ENCODE results near the gene GGT5.
"Not testable (repeated sequence)": the region's sequence is repeated elsewhere in the genome, so short reads cannot be mapped to it uniquely, and the experiment has no call there.

GGT5 gene

DNA sequence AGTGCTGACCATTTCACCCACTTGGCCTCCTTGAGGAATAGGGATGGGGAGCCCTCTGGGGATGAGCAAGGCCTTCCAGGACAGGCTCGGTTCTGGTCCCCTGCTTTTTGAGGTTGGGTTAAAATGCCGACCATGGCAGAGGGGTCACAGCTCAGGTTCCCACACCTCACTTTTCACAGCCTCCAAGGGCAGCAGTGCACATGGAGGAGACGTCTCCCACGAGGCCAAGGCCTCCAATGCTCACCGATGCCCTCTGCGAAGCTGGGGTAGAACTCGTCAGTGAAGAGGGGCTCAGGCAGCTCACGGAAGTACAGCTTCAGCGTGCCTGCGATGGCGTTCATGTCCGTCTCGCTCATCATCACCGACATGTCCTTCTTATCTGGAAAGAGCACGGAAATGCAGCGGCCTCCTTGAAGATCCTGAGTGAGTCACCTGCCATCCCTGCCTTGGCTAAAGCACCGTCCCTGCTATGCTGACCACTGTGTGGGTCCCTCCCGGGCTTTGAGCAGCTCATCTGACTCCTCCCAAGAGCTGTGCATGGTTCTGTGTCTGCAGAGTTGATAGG lies 17.4 kb upstream of the GGT5 start:
- not testable (repeated sequence) for DNase-seq

DNA sequence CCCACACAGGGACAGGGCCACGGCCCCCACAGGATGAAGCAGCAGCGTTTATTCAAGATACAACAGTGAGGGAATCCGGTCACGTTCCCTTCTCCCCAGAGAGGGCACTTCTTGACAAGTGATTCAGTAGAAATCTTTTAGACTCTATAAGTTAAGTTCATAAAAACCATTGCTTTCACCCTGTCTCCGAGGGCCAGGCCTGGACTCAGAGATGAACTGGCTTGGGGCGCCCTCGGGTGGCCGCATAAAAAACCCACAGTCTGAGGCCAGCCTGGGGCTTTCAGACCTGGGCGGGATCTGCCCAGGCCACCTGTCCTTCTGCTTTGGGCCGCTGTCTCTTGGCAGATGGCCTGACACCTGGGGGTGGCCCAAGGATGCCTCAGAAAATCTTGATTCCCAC lies 14.6 kb upstream of the GGT5 start:
- DNase-seq: peak in 4 of 14 donors; percentile 7 to 68 (median 16)

DNA sequence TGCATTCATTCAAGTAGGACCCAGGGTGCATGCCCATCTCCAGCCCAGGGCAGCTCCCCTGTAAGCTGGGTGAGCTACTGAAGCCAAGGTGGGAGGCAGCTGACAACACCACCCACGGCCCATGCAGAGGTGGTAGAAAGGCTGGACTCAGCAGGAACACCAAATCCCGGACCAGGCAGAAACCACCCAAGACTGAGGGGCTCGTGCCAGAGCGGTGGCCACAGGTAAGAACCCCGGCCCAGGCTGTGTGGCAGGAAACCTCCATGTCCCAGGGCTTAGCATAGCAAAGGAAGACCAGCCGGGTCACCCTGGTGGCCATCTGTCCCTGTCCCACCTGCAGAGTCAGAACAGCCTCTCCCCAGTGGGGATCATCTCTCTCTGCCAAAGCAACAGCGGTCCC lies 11.9 kb upstream of the GGT5 start:
- DNase-seq: peak in 1 of 14 donors; percentile 35

GRCh38 chr22:24256136-24256535 lies 11.3 kb upstream of the GGT5 start:
- DNase-seq: not testable (repeated sequence)

DNA sequence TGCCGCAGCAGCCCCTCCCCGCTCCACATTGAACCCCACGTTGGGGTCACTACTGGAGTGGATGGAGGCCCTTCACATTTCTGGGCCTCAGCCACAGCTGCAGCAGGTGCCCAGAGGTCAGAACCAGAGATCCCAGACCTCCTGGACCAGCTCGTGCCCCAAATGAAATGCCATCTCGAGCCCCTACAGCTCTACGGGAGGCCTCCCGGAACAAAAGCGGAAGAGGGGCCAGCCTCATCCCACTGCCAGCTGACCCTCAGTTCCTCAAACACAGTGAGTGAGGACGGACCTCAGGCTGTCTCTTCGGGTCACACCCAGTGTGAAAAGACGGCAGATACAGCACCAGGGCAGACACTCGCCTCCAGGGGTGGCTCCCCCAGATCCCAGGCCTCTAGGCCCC lies 8.2 kb upstream of the GGT5 start:
- not testable (repeated sequence) for DNase-seq

DNA sequence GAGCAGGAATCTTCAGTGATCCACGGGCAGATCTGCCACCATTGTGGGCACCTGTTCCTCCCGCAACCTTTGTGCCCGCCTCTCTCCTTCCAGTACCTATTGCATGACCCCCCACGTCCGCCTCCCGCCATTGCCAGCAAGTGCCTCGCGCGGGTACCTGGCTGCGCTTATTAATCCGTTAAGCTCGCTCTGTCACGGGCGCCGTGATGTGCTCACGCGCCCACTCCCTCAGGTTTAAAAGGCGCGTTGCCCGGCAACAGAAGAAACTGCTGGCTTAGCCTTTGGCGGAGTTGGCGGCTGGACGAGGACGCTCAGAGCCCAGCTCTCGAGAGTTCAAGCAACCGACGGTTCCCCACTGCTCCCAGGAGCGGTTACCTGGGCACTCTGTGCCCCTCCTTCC lies 6.4 kb upstream of the GGT5 start:
- not testable (repeated sequence) for DNase-seq

DNA sequence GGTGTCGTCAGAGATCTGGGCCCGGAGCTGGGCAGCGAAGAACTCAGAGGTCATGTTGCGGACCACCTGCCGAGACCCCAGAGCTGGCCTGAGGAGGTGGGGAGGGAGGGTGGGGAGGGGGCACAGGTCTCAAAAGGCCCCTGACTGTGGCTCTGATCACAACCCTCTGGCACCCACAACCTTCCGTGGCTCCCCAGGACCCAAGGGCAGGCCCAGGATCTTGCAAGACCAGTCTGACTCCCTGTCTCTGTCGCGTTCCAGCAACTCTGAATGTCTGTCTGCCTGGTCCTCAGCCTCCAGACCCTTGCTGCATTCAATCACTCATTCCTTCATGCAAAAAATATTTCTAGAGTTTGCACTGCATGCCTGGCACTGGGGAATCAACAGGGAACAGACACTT lies 4.5 kb upstream of the GGT5 start:
- DNase-seq: not testable (repeated sequence)

DNA sequence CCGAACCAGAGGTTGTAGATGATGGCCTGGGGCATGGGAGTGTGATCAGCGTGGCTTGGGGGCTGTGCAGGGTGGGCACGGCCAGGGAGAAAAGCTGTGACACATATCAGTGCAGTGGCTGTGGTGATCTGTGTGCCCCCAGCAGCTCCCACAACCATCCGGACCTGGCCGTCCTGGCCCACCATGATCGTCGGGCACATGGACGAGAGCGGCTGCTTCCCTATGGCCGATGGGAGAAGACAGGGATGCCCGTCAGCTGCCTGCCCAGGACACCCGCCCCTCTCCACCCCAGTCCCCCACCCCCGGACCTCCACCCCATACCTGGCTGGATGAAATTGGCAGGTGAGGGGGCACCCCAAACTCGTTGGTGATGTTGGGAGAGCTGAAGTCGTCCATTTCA lies 3.7 kb upstream of the GGT5 start:
- not testable (repeated sequence) for DNase-seq

DNA sequence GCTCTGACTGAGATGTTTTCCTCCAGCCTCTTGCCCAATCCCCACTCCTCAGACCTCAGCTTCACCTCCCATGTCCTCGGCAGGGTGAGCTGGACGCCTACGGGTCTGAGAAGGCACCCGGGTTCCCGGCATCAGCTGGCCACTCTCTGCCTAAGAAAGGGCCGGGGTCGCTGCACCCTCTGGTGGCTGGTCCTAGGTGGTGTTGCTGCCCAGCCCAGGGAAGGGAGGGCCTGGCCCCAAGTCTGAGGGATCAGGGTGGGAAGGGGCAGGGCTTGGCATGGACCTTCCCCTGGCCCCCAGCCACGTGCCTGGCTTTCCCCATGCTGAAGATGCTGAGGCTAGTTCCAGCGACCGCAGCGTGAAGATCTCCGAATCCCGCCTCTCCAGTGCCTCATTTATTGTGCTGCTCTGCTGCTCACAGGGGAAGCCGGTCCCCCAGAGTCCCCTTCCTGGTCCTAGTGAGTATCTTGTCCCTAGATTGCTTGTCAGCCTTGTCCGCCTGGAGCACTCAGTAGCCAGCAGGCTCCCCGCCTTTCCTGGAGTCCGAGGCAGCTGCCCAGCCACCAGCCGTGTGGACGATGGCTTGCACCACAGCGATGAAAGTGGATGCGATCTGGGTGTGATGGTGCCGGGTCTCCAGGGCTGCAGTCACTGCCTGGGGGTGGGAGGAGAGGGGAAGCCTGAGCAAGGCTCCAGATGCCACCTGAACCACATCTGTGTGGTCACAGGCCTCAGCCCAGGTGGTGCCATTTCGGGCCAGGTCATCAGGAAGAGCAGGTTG lies 2.9 kb upstream of the GGT5 start:
- DNase-seq: peak in 13 of 14 donors; percentile 26 to 94 (median 71)

- peak in 1 of 14 donors; percentile 41 for DNase-seq
These were observed 2.2 kb upstream of the GGT5 start for GRCh38 chr22:24247011-24247507.

DNA sequence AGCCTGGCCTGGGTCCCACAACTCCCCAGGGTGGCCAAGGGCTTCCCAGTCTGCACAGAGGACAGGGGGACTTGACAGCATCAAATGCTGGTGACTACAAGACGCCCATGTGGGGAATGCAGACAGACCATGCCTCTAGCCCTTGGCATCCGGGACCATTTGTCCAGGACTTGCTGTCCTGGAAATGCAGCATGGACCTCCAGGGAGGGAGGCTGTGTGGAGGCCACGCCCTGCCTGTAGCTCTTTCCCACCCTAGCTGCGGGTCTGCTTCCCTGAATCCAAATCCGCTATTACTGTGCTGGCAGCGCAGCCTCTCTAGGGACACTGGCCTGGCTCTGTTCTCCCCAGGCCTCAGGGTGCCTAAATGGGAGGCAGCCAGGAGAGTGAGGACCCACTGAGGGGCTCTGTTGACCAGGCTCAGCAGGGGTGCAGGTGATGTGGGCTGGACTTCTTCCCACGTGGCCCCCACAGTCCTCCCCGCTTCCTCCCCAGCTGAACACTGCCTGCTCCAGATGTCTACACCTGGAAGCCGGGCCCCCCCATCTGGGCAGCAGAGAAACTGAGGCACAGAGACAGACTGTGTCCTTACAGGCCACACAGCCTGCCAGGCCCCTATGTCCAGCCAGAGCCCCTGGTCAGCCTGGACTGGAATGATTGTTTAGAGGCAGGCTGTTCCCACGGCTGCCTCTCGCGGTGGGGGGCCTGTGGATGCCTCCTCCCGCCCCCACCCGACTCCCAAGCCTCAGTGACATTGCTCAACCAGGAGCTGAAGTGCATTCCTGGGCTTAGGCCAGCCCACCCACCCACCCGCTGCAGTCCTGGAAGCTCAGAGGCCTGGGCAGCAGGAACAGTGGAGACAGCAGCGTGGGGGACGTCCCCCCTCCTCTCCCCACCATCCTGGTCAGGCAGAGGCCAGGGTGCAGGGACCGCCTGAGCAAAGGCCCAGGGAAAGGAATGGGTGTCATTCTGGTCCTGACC lies 991 bp upstream of the GGT5 start:
- peak in 3 of 14 donors; percentile 11 to 49 (median 48) for DNase-seq

DNA sequence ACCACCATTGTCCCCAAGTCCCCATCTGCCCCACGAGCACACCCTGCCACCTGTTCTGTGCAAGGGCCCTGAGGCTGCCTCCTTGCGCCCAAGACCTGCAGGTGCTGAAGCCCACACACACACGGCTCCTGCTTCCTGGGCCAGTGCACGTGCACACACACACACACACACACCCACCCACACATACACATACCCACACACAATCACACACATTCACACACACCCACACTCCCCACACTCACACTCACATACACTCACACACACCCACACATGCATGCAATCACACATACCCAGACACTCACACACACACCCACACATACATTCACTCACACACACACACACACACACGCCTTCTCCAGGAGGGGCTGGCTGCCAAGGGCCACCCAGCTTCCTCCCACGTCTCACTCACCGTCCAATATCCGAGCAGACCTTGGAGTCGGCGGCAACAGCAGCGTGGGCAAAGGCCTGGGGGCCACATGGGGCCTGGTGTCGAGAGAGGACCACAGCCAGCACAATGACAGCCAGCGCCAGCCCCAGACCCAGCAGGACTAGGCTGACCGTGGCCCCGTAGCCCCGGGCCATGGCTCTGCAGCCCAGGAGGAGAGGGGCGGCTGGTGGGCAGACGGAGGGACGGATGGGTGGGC lies 616 bp downstream of the GGT5 start:
- DNase-seq: no peak

DNA sequence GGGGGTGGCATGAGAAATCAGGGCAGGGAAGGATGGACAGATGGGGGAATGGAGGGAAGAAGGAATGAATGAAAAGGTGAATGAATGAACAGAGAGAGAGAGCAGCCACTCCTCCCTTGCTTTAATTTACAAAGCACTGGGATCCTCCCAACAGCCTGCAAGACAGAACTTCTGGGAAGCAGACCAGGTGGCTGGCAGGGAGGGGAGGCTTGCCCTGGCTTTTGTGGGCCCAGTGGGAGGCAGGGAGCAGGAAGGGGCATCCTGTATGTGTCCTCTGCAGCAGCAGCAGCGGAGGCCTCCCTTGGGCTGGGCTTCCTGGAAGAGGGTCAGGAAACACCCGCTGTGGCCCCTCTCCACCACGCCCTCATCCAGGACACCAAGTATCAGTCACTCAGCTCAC lies 1.5 kb downstream of the GGT5 start:
- DNase-seq: peak in 2 of 14 donors; percentile 22 to 44

DNA sequence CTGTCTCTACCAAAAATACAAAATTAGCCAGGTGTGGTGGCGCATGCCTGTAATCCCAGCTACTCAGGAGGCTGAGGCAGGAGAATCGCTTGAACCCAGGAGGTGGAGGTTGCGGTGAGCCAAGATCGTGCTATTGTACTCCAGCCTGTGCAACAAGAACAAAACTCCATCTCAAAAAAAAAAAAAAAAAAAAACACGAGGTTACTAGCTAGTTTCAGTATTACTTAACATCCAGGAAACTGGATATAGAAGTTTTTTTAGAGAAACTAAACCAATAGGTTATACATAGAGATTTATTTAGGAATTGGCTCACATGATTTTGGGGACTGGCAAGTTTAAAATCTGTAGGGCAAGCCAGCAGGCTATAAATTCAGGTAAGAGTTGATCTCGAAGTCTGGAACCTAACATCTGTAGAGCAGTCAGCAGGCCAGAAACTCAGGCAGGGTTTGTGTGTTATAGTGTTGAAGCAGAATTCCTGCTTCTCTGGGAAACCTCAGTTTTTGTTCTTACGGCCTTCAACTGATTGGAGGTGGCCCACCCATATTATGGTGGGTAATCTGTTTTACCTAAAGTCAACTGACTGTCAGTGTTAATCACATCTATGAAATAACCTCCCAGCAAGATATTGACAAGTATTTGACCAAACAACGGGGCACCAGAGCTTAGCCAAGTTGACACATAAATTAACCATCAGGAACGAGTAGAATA lies 3.7 kb downstream of the GGT5 start:
- not testable (repeated sequence) for DNase-seq

GRCh38 chr22:24240381-24240780 lies 4.5 kb downstream of the GGT5 start:
- no peak for DNase-seq

DNA sequence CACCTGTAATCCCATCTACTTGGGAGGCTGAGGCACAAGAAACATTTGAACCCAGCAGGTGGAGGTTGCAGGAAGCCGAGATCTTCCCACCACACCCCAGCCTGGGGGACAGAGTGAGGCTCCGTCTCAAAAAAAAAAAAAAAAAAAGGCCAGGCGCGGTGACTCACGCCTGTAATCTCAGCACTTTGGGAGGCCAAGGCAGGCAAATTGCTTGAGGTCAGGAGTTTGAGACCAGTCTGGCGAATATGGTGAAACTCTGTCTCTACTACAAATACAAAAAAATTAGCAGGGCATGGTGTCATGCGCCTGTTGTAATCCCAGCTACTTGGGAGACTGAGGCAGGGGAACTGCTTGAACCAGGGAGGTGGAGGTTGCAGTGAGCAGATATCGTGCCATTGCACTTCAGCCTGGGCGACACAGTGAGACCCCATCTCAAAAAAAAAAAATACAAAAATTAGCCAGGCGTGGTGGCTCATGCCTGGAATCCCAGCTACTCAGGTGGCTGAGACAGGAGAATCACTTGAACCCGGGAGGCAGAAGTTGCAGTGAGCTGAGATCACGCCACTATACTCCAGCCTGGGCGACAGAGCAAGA lies 6.7 kb downstream of the GGT5 start:
- DNase-seq: not testable (repeated sequence)

DNA sequence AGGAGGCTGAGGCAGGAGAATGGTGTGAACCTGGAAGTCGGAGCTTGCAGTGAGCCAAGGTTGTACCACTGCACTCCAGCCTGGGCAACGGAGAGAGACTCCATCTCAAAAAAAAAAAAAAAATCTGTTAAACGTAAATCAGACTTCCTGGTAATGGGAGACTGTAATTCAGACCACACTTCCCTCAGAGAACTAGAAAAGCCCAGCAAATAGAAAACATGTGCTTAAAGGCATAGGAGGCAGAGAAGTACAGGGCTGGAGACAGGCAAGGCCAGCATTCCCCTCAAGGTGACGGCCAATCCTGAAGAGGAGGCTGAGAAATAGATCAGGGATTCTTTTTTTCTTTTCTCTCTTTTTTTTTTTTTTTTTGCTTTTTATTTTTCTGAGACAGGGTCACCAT lies 8.2 kb downstream of the GGT5 start:
- no peak for DNase-seq

- no peak for DNase-seq
These were observed 9.6 kb downstream of the GGT5 start for GRCh38 chr22:24235315-24235714.

DNA sequence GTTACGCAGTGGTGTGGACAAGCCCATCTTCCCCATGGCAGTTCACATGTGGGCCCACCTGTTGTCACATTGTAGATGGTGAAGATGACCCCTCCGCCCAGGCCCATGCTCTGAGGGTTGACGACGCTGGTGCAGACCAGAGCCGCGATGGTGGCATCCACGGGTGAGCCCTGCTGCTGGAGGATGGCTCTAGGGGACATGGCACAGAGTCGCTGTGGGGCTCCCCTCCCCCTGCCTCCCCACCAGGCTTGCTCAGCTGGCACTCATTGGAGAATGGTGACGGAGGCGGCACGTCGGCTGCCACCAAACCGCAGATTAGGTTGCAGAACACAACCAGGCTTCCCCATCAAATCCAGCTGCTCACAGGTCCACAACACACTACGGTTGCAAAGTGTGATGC lies 11.1 kb downstream of the GGT5 start:
- no peak for DNase-seq

GRCh38 chr22:24233235-24233634 lies 11.6 kb downstream of the GGT5 start:
- DNase-seq: no peak

DNA sequence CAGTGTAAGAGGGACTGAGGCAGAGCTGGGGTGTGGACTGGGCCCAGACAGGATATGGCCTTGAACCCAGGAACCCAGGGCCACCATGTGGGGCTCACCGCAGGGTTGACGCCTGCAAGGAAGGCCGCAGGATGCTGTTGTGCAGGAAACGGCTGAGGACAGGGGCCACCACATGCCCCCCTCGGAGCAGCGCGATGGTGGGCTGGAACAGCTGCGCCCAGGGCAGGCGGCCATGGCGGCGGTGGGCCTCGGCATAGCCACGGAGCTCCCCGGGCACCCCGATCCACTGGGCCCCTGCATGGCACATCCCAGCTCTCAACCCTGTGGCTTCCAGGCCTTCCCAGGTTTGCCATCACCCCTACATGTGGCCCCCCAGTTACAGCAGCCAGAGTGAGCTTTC lies 12.2 kb downstream of the GGT5 start:
- no peak for DNase-seq
